Measurements from ENCODE around the gene CTBP2. TPM values are rescaled to one million over a fixed set of nuclear protein-coding genes. Genes with fewer than 3 reads are reported as not detected.
A peak's percentile ranks its signal among the peaks of the same experiment; 100 is the strongest.
"Not testable (repeated sequence)": the region's sequence is repeated elsewhere in the genome, so short reads cannot be mapped to it uniquely, and the experiment has no call there.

The CTBP2 gene
- total RNA-seq, 1 donor from 2014 or later: 32.9 TPM

DNA sequence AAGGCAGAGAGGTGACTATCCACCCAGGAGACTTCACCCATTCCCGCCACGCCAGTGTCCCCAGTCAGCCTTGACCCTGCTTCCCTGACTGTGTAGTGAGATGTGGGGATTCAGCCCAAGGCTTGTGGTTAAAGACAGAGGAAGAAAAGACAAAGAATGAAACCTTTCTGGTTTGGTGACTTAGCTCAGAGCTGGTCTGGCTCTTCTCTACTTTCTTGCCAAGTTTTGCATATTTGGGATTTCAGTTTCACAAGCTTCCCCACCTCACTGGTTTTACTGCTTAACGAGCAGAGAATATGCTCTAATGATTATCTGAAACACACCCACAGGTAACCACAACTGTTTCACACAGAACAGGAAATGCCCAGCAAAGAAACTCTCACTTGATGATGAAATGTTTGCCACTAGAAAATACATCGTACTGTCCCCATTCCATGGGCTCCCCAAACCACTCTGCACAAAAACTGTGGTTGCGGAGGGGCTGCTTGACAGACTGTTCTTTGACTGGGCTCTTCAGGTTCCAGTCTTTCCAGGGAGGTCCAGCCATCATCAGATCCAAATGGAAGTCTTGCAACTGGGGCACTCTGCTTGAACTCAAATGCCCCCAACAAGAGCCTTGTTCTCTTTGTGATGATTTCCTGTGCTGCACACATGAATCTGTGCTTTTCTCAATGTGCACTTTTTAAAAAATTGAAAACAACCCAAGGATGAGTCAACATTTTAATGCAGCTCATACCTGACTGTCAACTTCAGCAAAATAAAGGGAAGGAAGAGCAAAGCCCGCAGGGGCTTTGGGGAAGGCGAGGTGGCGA lies 95.5 kb downstream of the CTBP2 start:
- Histone ChIP-seq H3K4me3 (ENCODE audit: low read length in 3 of 3) (no peak overlapping the region), H3K4me1 (ENCODE audit: control insufficient read depth in 3 of 3, insufficient read depth in 3 of 3, low read length in 3 of 3) (peaks cover 73 to 91% (median 90%) of the 10 kb centered on the region in 3 donors), H3K27me3 (ENCODE audit: control insufficient read depth in 3 of 3, insufficient read depth in 3 of 3, low read length in 3 of 3) (no peaks in the 10 kb centered on the region), H3K36me3 (ENCODE audit: control insufficient read depth in 3 of 3, insufficient read depth in 3 of 3, low read length in 3 of 3) (peaks cover 0 to 3% (median 0%) of the 10 kb centered on the region in 3 donors), H3K9me3 (ENCODE audit: control insufficient read depth in 3 of 3, low read length in 3 of 3) (no peaks in the 10 kb centered on the region), H3K9ac (ENCODE audit: low read depth in 1 of 3, low read length in 3 of 3) (no peak overlapping the region), H3K27ac (ENCODE audit: low read depth, low read length) (peak overlapping the region; percentile 19)

DNA sequence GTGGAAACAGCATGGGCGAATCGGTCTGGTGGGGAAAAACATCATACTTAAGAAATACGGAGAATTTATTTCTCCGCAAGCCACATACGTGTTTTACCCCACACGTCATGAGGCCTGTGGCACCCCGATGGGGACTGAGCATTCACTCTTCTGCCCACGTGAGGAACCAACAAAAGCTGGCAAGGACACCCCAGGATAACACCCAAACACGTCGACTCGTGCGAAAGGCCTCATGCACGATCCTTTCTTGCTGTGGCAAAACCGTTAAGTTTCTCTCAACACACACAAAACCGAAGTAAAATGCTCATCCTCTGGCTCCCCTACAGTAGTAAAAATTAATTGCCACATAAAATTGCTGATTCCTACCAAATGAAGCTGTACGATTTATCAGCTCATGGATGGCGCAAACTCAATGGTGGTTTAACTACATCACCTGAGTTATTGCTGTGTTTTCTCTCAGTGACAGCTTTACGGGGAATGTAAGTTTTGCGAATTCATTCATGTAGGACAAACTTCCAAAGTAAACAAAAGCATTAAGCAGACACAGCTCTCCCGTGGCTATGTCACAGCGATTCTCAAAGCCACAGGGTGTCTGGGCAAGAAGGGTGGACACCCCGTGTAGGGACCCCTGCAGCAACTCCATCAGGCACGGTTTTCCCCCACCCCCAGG lies 97.0 kb downstream of the CTBP2 start:
- peak overlapping the region in 1 of 3 donors; percentile 50 for H3K9ac ChIP-seq (ENCODE audit: low read depth in 1 of 3, low read length in 3 of 3)
- H3K9me3 ChIP-seq (ENCODE audit: control insufficient read depth in 3 of 3, low read length in 3 of 3): no peaks in the 10 kb centered on the region
- no peaks in the 10 kb centered on the region for H3K27me3 ChIP-seq (ENCODE audit: control insufficient read depth in 3 of 3, insufficient read depth in 3 of 3, low read length in 3 of 3)
- H3K27ac ChIP-seq (ENCODE audit: low read depth, low read length): peak overlapping the region; percentile 76
- H3K4me3 ChIP-seq (ENCODE audit: low read length in 3 of 3): no peak overlapping the region
- H3K36me3 ChIP-seq (ENCODE audit: control insufficient read depth in 3 of 3, insufficient read depth in 3 of 3, low read length in 3 of 3): peaks cover 0 to 3% (median 0%) of the 10 kb centered on the region in 3 donors
- H3K4me1 ChIP-seq (ENCODE audit: control insufficient read depth in 3 of 3, insufficient read depth in 3 of 3, low read length in 3 of 3): peaks cover 81 to 97% (median 96%) of the 10 kb centered on the region in 3 donors

DNA sequence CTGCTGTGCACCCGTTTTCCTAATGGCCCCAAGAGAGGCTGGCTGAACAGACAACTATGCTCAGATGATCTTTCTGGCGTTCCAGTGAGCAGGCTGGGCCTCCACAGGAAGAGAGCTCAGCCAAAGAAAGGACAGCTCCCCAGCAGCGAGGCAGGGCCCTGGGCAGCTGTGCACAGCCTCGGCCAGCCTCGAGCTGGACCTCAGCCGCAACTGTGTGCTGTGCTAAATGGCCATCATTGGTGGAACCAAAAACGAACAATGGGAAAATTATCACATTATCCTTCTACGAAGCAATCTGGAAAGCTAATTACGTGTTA lies 97.5 kb downstream of the CTBP2 start:
- no peak overlapping the region for H3K4me3 ChIP-seq (ENCODE audit: low read length in 3 of 3)
- peak overlapping the region; percentile 76 for H3K27ac ChIP-seq (ENCODE audit: low read depth, low read length)
- H3K27me3 ChIP-seq (ENCODE audit: control insufficient read depth in 3 of 3, insufficient read depth in 3 of 3, low read length in 3 of 3): no peaks in the 10 kb centered on the region
- H3K9ac ChIP-seq (ENCODE audit: low read depth in 1 of 3, low read length in 3 of 3): peak overlapping the region in 1 of 3 donors; percentile 50
- H3K36me3 ChIP-seq (ENCODE audit: control insufficient read depth in 3 of 3, insufficient read depth in 3 of 3, low read length in 3 of 3): peaks cover 0 to 3% (median 0%) of the 10 kb centered on the region in 3 donors
- no peaks in the 10 kb centered on the region for H3K9me3 ChIP-seq (ENCODE audit: control insufficient read depth in 3 of 3, low read length in 3 of 3)
- peaks cover 83 to 97% (median 97%) of the 10 kb centered on the region in 3 donors for H3K4me1 ChIP-seq (ENCODE audit: control insufficient read depth in 3 of 3, insufficient read depth in 3 of 3, low read length in 3 of 3)

- Histone ChIP-seq H3K27me3 (ENCODE audit: control insufficient read depth in 3 of 3, insufficient read depth in 3 of 3, low read length in 3 of 3) (no peaks in the 10 kb centered on the region), H3K36me3 (ENCODE audit: control insufficient read depth in 3 of 3, insufficient read depth in 3 of 3, low read length in 3 of 3) (peaks cover 0 to 3% (median 0%) of the 10 kb centered on the region in 3 donors), H3K27ac (ENCODE audit: low read depth, low read length) (peak overlapping the region; percentile 76), H3K9me3 (ENCODE audit: control insufficient read depth in 3 of 3, low read length in 3 of 3) (no peaks in the 10 kb centered on the region), H3K4me1 (ENCODE audit: control insufficient read depth in 3 of 3, insufficient read depth in 3 of 3, low read length in 3 of 3) (peaks cover 87 to 98% (median 98%) of the 10 kb centered on the region in 3 donors), H3K4me3 (ENCODE audit: low read length in 3 of 3) (peak overlapping the region in 1 of 3 donors; percentile 17), H3K9ac (ENCODE audit: low read depth in 1 of 3, low read length in 3 of 3) (peak overlapping the region; percentile 50 to 82 (median 58))
Observed at GRCh38 chr10:125062227-125062913, 98.0 kb downstream of the CTBP2 start.

- Histone ChIP-seq H3K9ac (ENCODE audit: low read depth in 1 of 3, low read length in 3 of 3) (peak overlapping the region; percentile 58 to 82 (median 69)), H3K9me3 (ENCODE audit: control insufficient read depth in 3 of 3, low read length in 3 of 3) (no peaks in the 10 kb centered on the region), H3K36me3 (ENCODE audit: control insufficient read depth in 3 of 3, insufficient read depth in 3 of 3, low read length in 3 of 3) (peaks cover 0 to 3% (median 0%) of the 10 kb centered on the region in 3 donors), H3K4me1 (ENCODE audit: control insufficient read depth in 3 of 3, insufficient read depth in 3 of 3, low read length in 3 of 3) (peaks cover 91 to 100% (median 100%) of the 10 kb centered on the region in 3 donors), H3K27me3 (ENCODE audit: control insufficient read depth in 3 of 3, insufficient read depth in 3 of 3, low read length in 3 of 3) (no peaks in the 10 kb centered on the region), H3K4me3 (ENCODE audit: low read length in 3 of 3) (peak overlapping the region in 2 of 3 donors; percentile 17 to 42), H3K27ac (ENCODE audit: low read depth, low read length) (peak overlapping the region; percentile 76)
Observed at GRCh38 chr10:125061557-125062226, 98.7 kb downstream of the CTBP2 start.

- Histone ChIP-seq H3K27ac (ENCODE audit: low read depth, low read length) (peak overlapping the region; percentile 76), H3K9me3 (ENCODE audit: control insufficient read depth in 3 of 3, low read length in 3 of 3) (no peaks in the 10 kb centered on the region), H3K4me1 (ENCODE audit: control insufficient read depth in 3 of 3, insufficient read depth in 3 of 3, low read length in 3 of 3) (peaks cover 90 to 100% (median 100%) of the 10 kb centered on the region in 3 donors), H3K36me3 (ENCODE audit: control insufficient read depth in 3 of 3, insufficient read depth in 3 of 3, low read length in 3 of 3) (no peaks in the 10 kb centered on the region), H3K4me3 (ENCODE audit: low read length in 3 of 3) (peak overlapping the region; percentile 16 to 56 (median 53)), H3K27me3 (ENCODE audit: control insufficient read depth in 3 of 3, insufficient read depth in 3 of 3, low read length in 3 of 3) (no peaks in the 10 kb centered on the region), H3K9ac (ENCODE audit: low read depth in 1 of 3, low read length in 3 of 3) (peak overlapping the region; percentile 44 to 82 (median 69))
Observed at GRCh38 chr10:125060826-125061556, 99.4 kb downstream of the CTBP2 start.

DNA sequence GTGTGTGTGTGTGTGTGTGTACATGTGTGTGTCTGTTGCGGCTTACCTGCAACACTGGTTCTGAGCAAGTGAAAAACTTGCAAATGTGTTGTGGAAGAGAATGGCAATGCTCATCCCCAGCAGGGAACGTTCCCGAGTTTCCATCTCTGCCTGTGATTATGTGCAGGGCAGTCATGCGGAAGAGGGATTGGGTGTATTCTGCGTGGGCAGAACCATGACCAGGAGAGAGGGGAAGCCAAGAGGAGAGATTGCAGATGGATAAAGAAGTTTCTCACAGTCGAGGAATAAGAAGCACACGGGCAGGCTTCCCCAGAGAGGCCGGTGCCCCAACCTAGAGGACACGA lies 99.9 kb downstream of the CTBP2 start:
- Histone ChIP-seq H3K9ac (ENCODE audit: low read depth in 1 of 3, low read length in 3 of 3) (peak overlapping the region; percentile 44 to 82 (median 58)), H3K36me3 (ENCODE audit: control insufficient read depth in 3 of 3, insufficient read depth in 3 of 3, low read length in 3 of 3) (no peaks in the 10 kb centered on the region), H3K27ac (ENCODE audit: low read depth, low read length) (peak overlapping the region; percentile 76), H3K27me3 (ENCODE audit: control insufficient read depth in 3 of 3, insufficient read depth in 3 of 3, low read length in 3 of 3) (no peaks in the 10 kb centered on the region), H3K9me3 (ENCODE audit: control insufficient read depth in 3 of 3, low read length in 3 of 3) (no peaks in the 10 kb centered on the region), H3K4me1 (ENCODE audit: control insufficient read depth in 3 of 3, insufficient read depth in 3 of 3, low read length in 3 of 3) (peaks cover 89 to 99% (median 98%) of the 10 kb centered on the region in 3 donors), H3K4me3 (ENCODE audit: low read length in 3 of 3) (peak overlapping the region; percentile 42 to 56 (median 53))

DNA sequence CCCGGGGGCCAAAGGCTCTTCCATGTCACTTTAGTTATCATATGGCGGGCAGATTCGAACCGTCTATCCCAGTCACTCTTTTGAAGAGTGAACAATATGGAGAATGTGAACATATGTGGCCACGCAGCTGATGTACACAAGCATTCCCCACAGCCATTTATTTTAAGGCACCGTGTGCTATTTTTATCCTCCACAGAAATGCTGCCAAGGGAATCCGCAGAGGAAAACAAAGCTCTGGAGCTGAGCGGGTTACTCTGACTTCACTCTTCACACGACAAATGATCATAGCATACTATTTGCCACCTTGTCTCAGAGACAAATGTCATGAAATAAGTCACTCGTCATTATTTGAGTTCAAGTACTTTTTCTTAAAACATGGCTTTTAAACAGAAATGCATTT lies 100.3 kb downstream of the CTBP2 start:
- Histone ChIP-seq H3K9ac (ENCODE audit: low read depth in 1 of 3, low read length in 3 of 3) (peak overlapping the region; percentile 44 to 82 (median 58)), H3K36me3 (ENCODE audit: control insufficient read depth in 3 of 3, insufficient read depth in 3 of 3, low read length in 3 of 3) (no peaks in the 10 kb centered on the region), H3K4me1 (ENCODE audit: control insufficient read depth in 3 of 3, insufficient read depth in 3 of 3, low read length in 3 of 3) (peaks cover 90 to 99% (median 98%) of the 10 kb centered on the region in 3 donors), H3K9me3 (ENCODE audit: control insufficient read depth in 3 of 3, low read length in 3 of 3) (no peaks in the 10 kb centered on the region), H3K4me3 (ENCODE audit: low read length in 3 of 3) (peak overlapping the region; percentile 42 to 56 (median 53)), H3K27me3 (ENCODE audit: control insufficient read depth in 3 of 3, insufficient read depth in 3 of 3, low read length in 3 of 3) (no peaks in the 10 kb centered on the region), H3K27ac (ENCODE audit: low read depth, low read length) (peak overlapping the region; percentile 76)

DNA sequence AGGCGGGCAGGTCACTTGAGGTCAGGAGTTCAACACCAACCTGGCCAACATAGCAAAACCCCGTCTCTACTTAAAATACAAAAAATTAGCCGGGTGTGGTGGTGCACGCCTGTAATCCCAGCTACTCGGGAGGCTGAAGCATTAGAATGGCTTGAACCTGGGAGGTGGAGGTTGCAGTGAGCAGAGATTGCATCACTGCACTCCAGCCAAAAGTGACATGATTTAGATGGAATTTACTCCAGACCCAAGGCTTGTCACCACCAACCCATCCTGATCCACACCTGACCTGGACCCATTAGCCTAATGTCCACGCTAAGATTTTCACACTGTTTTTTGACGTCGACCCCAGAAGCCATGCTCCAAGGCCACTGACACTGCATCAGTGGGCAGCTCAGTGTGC lies 101.0 kb downstream of the CTBP2 start:
- H3K36me3 ChIP-seq (ENCODE audit: control insufficient read depth in 3 of 3, insufficient read depth in 3 of 3, low read length in 3 of 3); H3K9me3 ChIP-seq (ENCODE audit: control insufficient read depth in 3 of 3, low read length in 3 of 3); H3K4me3 ChIP-seq (ENCODE audit: low read length in 3 of 3); H3K27me3 ChIP-seq (ENCODE audit: control insufficient read depth in 3 of 3, insufficient read depth in 3 of 3, low read length in 3 of 3): not testable (repeated sequence)
- peaks cover 88 to 99% (median 97%) of the 10 kb centered on the region in 3 donors for H3K4me1 ChIP-seq (ENCODE audit: control insufficient read depth in 3 of 3, insufficient read depth in 3 of 3, low read length in 3 of 3)
- H3K9ac ChIP-seq (ENCODE audit: low read depth in 1 of 3, low read length in 3 of 3): peak overlapping the region in 1 of 3 donors; percentile 82
- H3K27ac ChIP-seq (ENCODE audit: low read depth, low read length): peak overlapping the region; percentile 76

All from skeletal muscle tissue (tissue), 4 donors.